HG03342 (cell line): ENCODE results near the gene ARHGEF11.
"Not testable (repeated sequence)": the region's sequence is repeated elsewhere in the genome, so short reads cannot be mapped to it uniquely, and the experiment has no call there.

ENCODE experiments used
- ATAC-seq: cut with Tn5 transposase; IDR thresholded peaks from one replicate; pipeline ENCODE4 v1.9.1; 2021; ENCODE audit warnings: mild to moderate bottlenecking, moderate library complexity; ENCODE audit not compliant: unreplicated experiment

ARHGEF11 gene

DNA sequence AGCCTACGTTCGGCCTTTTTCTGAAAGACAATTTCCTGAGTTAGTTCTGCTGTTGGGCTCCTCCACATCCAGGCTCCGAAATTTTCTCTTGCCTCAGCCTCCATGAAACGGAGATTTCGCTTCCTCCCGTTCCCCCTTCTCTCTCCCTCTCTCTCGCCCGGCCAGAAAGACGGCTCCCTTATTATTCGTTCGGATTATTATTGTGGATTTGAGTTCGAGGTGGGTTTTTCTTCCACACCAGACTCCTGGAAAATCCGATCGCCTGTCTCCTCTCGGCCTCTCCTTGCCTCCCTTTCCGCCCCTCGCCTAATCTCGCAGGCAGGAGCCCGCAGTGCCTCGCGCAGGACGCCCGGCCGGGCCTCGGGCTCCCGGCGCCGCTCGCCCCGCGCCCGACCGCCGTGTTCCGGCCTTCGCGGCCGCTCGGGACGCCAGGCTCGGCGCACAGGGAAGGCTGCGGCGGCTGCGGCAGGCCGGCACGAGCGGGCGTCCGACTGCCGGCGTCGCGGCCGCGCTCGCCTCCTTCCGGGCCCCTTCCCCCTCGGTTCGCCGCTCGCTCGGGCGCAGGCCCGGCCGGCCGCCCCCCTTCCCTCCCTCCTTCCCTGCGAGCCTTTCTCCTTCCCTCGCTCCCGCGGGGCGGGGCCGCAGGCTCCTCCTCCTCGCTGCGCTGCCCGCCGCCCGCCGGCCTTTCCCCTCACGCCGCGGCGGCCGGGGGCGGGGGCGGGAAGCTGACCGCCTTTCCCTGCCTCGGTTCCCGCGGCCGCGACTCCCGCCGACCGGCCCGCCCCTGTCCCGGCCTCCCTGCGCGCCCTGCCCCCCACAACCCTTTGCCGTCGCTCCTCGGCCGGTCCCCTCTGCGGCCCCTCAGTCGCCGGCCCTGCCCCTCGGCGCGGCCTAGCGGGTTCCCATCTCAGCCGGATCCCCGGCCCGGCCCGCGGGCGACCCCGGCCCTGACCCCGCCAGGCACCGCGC, at the start of gene ARHGEF11:
Gene ARHGEF11, minus strand, starts transcription at position 493 of the 969 bp plus-strand sequence. CDS start 1,412 bp downstream, outside the sequence.
- peak; percentile 66 for ATAC-seq

DNA sequence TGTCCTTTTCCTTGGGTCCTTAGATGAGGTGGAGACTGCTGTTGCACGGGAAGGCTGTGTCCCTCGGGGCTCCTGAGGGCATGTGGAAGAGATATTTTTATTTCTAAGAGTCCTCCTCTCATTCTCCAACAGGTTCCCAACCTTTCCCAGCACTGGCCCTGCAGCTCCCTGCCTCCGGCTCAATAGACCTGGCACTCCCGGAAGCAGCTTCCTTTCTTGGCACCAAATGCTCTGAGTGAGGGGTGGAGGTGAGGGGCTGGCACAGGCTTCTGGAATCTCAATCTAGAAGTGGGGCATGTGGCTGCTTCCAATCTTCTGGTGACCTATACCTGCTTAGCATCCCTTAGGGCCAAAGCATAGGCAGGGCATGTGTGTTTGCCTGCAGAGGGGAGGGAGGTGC, 49.5 kb upstream of the ARHGEF11 start:
- ATAC-seq = no peak

DNA sequence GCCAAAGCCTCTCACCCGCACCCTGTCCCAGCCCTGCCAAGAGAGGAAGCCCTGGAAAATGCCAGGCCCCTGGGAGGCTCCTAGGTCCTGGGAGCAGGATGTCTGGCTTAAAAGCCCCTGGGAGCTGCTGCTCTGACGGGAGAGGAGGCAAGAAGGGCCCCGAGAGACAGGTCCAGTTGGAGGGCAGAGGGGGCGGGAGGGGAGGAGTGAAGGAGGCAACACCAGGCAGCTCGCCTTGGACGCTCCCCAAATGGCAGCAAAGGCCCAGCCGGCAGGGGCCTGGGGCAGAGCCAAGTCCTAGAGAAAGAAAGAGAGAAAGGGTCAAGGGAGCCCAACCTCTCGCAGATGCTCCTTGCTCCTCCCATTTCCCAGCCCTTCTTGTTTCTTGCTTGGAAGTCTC, 47.3 kb upstream of the ARHGEF11 start:
- no peak for ATAC-seq

DNA sequence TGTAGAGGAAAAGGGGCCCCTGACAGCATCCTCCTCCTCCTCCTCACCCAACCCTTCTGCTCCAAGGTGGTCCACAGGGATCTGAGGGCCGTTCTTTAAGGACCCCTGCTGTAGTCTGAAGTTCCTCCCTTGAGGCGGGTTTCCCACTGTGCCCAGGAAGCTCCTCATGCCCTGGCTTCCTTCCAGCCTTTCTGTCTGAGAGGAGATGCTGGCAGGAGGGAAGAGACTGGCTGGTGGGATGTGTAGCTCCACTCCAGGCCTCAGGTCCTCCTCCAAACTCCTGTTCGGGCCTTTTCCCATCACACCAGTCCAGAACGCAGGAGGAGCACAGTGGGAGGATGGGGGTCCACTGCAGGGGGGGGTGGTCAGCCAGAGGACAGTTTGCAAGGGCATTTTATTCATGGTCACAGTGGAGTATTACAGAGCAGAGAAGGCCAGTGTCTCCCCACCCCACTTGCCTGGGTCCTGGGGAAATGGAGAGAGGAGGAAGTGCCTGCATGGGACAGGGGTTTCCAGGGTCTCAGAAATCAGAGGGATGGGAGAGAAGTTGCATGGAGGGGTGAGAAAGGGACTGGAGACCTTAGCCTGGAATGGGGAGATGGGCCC, 46.2 kb upstream of the ARHGEF11 start:
- ATAC-seq = no peak

GRCh38 chr1:157091186-157091585, 45.6 kb upstream of the ARHGEF11 start:
- no peak for ATAC-seq

DNA sequence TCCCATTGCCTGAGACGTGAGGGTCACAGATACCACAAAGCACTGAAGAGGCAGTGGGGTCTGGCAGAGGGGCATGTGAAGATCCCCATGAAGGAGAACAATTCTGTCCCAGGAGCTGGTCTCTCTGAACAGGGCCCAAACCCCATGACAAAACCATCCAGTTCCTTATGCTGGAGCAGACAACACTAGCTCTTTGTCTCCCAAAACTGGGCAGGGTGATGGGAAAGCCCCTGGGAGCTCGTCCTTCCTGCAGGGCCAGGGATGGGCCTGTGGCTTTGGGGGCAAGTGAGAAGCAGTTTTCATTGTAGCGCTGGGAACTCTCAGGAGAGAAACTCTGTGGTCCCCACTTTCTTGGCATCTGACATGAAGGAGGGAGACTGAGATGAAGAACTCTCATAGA, 45.2 kb upstream of the ARHGEF11 start:
- no peak for ATAC-seq

DNA sequence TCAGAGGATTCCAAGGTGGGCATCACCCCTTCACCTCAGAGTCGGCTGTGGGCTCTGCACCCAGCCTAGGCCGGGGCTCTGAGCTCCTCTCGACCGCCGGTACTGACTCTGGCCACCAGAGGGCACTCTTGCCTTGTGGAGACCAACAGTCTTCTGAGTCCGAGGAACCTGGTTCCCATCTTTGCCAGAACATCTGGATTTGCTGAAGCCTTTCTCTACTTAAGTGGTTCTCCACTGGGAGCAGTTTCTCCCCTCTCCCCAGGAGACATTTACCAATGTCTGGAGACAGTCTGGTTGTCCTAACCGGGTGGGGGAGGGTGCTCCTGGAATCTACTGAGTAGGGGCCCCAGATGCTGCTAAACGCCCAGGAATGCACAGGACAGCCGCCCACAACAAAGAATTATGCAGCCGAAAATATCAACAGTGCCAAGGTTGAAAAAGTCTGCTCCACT, 44.7 kb upstream of the ARHGEF11 start:
- no peak for ATAC-seq

- no peak for ATAC-seq
These were observed 44.2 kb upstream of the ARHGEF11 start for GRCh38 chr1:157089789-157090188.

DNA sequence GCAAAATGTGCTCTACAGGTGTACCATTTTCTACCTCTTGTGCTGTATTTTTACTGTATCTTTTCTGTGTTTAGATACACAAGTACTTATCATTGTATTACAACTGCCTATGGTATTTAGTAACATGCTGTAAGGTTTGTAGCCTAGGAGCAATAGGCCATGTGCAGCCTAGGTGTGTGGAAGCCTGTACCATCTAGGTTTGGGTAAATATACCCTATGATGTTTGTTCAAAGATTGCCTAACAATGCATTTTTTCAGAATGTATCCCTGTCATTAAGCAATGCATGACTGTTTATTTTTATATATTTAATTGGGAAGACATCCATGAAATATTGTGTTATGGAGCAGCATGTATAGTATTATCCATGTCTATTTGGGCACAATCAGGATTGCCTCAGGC, 43.1 kb upstream of the ARHGEF11 start:
- ATAC-seq = no peak

- ATAC-seq = no peak
These were observed 41.5 kb upstream of the ARHGEF11 start for GRCh38 chr1:157087030-157087429.

DNA sequence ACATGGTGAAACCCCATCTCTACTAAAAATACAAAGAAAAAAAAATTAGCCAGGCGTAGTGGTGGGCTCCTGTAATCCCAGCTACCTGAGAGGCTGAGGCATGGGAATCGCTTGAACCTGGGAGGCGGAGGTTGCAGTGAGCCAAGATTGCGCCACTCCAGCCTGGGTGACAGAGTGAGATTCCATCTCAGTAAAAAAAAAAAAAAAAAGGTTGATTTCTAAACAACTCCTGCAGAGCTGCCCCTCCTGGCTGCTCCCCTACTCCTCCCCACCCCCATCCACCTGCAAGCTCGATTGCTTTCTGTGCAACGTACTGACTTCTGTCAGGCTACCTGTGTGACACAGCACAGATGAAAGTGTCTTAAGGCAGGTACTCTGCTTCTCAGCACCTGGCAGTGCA, 40.8 kb upstream of the ARHGEF11 start:
- no peak for ATAC-seq

- ATAC-seq = no peak
These were observed 39.9 kb upstream of the ARHGEF11 start for GRCh38 chr1:157085421-157085820.

DNA sequence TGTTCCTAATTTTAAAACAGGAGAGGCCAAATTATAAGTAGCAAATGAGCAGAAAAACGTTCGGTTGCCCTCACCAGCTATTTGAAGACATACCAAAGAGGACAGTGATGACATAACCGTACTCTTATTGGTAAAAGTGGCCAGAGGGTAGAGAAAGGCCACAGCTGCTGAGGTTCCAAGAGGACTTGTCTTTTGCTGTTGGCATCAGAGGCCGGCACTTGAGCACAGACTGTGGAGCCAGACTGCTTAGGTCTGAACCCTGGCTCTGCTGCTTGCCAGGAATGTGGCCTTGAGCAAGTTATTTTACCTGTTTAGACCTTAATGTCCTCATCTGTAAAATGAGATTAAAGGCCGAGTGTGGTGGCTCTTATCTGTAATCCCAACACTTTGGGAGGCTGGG, 39.2 kb upstream of the ARHGEF11 start:
- no peak for ATAC-seq

GRCh38 chr1:157081707-157082106, 36.2 kb upstream of the ARHGEF11 start:
- no peak for ATAC-seq

DNA sequence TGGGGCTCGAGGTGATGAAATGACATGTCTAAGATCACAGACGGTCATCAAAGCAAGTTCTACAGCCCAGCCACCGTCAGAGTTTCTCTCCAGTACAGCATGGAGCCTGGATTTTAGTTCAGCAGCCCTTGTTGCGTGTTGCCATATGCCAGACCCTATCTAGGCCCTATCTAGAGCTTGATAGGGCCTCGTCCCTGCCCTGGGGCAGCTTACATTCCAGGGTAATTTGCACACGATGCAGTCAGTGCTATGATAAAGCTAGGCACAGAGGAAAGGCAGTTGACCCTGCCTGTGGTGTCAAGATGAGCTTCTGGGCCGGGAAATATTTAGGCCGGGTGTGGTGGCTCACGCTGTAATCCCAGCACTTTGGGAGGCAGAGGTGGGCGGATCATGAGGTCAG, 35.2 kb upstream of the ARHGEF11 start:
- no peak for ATAC-seq

DNA sequence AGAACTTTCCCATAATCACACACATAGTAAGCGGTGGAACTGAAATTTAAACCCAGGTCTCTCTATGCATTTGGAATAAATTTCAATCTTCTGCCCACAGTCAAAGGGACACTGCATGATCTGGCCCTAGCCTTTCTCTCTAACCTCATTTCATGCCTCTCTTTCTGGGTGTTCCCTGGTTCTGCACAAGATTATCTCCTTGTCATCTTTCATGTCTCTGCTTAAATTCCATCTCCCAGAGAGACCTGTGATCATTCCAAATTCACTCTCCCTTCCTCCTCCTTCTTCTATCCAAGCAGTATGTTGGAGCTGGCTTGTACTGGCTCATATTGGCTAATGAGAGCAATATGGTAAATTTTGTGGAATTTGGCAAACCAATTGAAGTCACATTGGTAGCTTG, 31.9 kb upstream of the ARHGEF11 start:
- ATAC-seq = no peak

GRCh38 chr1:157073944-157074685, 28.6 kb upstream of the ARHGEF11 start:
- no peak for ATAC-seq

GRCh38 chr1:157069601-157070000, 24.1 kb upstream of the ARHGEF11 start:
- no peak for ATAC-seq

GRCh38 chr1:157059241-157059640, 13.7 kb upstream of the ARHGEF11 start:
- ATAC-seq = not testable (repeated sequence)

DNA sequence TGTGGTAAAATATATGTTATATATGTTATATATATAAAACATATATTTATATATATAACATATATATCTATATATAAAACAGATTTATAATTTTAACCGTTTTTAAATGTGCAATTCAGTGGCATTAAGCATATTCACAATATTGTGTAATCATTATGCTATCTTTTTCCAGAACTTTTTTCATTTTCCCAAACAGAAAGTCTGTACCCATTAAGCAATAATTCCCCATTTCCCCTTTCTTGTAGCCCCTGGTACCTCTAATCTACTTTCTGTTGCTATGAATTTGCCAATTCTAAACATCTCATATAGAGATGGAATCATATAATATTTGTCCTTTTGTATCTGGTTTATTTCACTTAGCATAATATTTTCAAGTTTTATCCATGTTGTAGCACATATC, 10.7 kb upstream of the ARHGEF11 start:
- no peak for ATAC-seq

DNA sequence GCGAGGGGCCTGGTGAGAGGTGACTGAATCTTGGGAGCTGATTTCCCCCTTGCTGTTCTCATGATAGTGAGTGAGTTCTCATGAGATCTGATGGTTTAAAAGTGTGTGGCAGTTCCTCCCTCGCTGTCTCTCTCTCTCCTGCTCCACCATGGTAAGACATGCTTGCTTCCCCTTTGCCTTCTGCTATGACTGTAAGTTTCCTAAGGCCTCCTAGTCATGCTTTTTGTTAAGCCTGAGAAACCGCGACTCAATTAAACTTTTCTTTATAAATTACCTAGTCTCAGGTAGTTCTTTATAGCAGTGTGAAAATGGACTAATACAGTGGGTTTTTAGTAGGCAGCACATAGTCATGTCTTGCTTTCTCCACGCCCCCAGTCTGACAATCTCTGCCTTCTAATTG, 10.2 kb upstream of the ARHGEF11 start:
- not testable (repeated sequence) for ATAC-seq
